HEK293 (cell line): ENCODE measurements around the gene CATSPERZ.

ENCODE experiments used
- CTCF ChIA-PET: fragments of 350-600 bp; formaldehyde crosslinking; extraction: SDS; loops from one replicate; lab custom pipeline; 2021; ENCODE audit warnings: antibody characterized with exemption; lab: Yijun Ruan, JAX
- POLR2A ChIA-PET: fragments of 300-600 bp; formaldehyde crosslinking; extraction: SDS; loops from one replicate; lab custom pipeline; 2020; ENCODE audit warnings: antibody characterized with exemption, inconsistent platforms; lab: Yijun Ruan, JAX
- H3K27ac ChIP-seq: fragments of 200-500 bp; sonication (Bioruptor generic); 2 replicates; pipeline ENCODE4 v1.5.1; 2014; ENCODE audit warnings: low read depth, low read length, control low read depth, inconsistent platforms; ENCODE audit errors: extremely low read depth
- H3K36me3 ChIP-seq, 2 experiments: fragments of 200-500 bp in 1 of 2; sonication (Bioruptor generic) in 1 of 2; 1 replicate in 1 of 2; 2 replicates in 1 of 2; pipeline ENCODE4 v1.5.1; 2014 to 2017; ENCODE audit warnings: inconsistent platforms in 2 of 2, low read length in 2 of 2; ENCODE audit not compliant: control insufficient read depth in 2 of 2, insufficient read depth in 1 of 2
- H3K4me1 ChIP-seq: fragments of 200-500 bp; sonication (Bioruptor generic); 2 replicates; pipeline ENCODE4 v1.5.1; 2014; ENCODE audit warnings: mild to moderate bottlenecking, low read length, inconsistent platforms; ENCODE audit not compliant: control insufficient read depth, insufficient read depth
- H3K4me3 ChIP-seq: 2 replicates; pipeline ENCODE4 v1.5.1; 2011; ENCODE audit warnings: low read depth, mild to moderate bottlenecking, control low read depth, low read length, moderate library complexity
- H3K9me3 ChIP-seq: fragments of 200-500 bp; sonication (Bioruptor generic); 2 replicates; pipeline ENCODE4 v1.5.1; 2014; ENCODE audit warnings: low read depth, low read length, inconsistent platforms; ENCODE audit not compliant: control insufficient read depth, insufficient read depth
- GLIS2 ChIP-seq: fragments of 450-650 bp; formaldehyde crosslinking; IDR thresholded peaks from 2 replicates; pipeline ENCODE4 v1.5.1; 2016; ENCODE audit warnings: missing biosample characterization, missing genetic modification characterization
- HOXC10 ChIP-seq: sonication (generic); formaldehyde crosslinking; IDR thresholded peaks from 2 replicates; pipeline ENCODE4 v1.8.1; 2023; ENCODE audit warnings: mild to moderate bottlenecking, missing genetic modification reagents
- IKZF3 ChIP-seq: fragments of 450-650 bp; IDR thresholded peaks from 2 replicates; pipeline ENCODE4 v1.5.0; 2018; ENCODE audit warnings: missing biosample characterization, mild to moderate bottlenecking, missing genetic modification characterization, moderate library complexity
- KLF1 ChIP-seq: fragments of 450-650 bp; formaldehyde crosslinking; IDR thresholded peaks from 2 replicates; pipeline ENCODE4 v1.5.1; 2016; ENCODE audit warnings: missing biosample characterization, missing genetic modification characterization
- MZF1 ChIP-seq: fragments of 450-650 bp; formaldehyde crosslinking; IDR thresholded peaks from 2 replicates; pipeline ENCODE4 v1.5.1; 2017; ENCODE audit warnings: missing biosample characterization, missing genetic modification characterization, borderline replicate concordance
- PATZ1 ChIP-seq: fragments of 450-650 bp; formaldehyde crosslinking; IDR thresholded peaks from 2 replicates; pipeline ENCODE4 v1.5.1; 2016; ENCODE audit warnings: missing biosample characterization, missing genetic modification characterization
- PRDM1 ChIP-seq: fragments of 450-650 bp; formaldehyde crosslinking; IDR thresholded peaks from 2 replicates; pipeline ENCODE4; 2016; ENCODE audit warnings: missing biosample characterization, missing genetic modification characterization
- REPIN1 ChIP-seq: fragments of 450-650 bp; formaldehyde crosslinking; IDR thresholded peaks from 2 replicates; pipeline ENCODE4 v1.5.1; 2017; ENCODE audit warnings: missing biosample characterization, missing genetic modification characterization, low read depth
- WT1 ChIP-seq: fragments of 450-650 bp; formaldehyde crosslinking; IDR thresholded peaks from 2 replicates; pipeline ENCODE4 v1.5.1; 2016; ENCODE audit warnings: missing biosample characterization, missing genetic modification characterization
- ZBTB44 ChIP-seq: fragments of 450-650 bp; IDR thresholded peaks from 2 replicates; pipeline ENCODE4 v1.5.1; 2018; ENCODE audit warnings: missing biosample characterization, mild to moderate bottlenecking, missing genetic modification characterization
- ZBTB7A ChIP-seq: fragments of 450-650 bp; formaldehyde crosslinking; IDR thresholded peaks from 2 replicates; pipeline ENCODE4 v1.5.1; 2016; ENCODE audit warnings: low read depth, missing biosample characterization, missing genetic modification characterization
- ZEB2 ChIP-seq: fragments of 450-650 bp; formaldehyde crosslinking; IDR thresholded peaks from 2 replicates; pipeline ENCODE4 v1.5.1; 2016; ENCODE audit warnings: missing biosample characterization, missing genetic modification characterization
- ZNF174 ChIP-seq: fragments of 450-650 bp; formaldehyde crosslinking; IDR thresholded peaks from 2 replicates; pipeline ENCODE4 v1.5.0; 2017; ENCODE audit warnings: missing biosample characterization, mild to moderate bottlenecking, missing genetic modification characterization
- ZNF2 ChIP-seq: fragments of 450-650 bp; formaldehyde crosslinking; IDR thresholded peaks from 2 replicates; pipeline ENCODE4 v1.5.1; 2016; ENCODE audit warnings: missing biosample characterization, missing genetic modification characterization
- ZNF423 ChIP-seq: fragments of 450-650 bp; formaldehyde crosslinking; IDR thresholded peaks from 2 replicates; pipeline ENCODE4 v1.5.1; 2016; ENCODE audit warnings: missing biosample characterization, missing genetic modification characterization
- ZNF513 ChIP-seq: fragments of 450-650 bp; IDR thresholded peaks from 2 replicates; pipeline ENCODE4 v1.5.1; 2018; ENCODE audit warnings: missing biosample characterization, missing genetic modification characterization
- ZNF544 ChIP-seq: fragments of 450-650 bp; formaldehyde crosslinking; IDR thresholded peaks from 2 replicates; pipeline ENCODE4 v1.5.0; 2017; ENCODE audit warnings: missing biosample characterization, missing genetic modification characterization
- ZNF549 ChIP-seq: fragments of 450-650 bp; IDR thresholded peaks from 2 replicates; pipeline ENCODE4 v1.5.1; 2018; ENCODE audit warnings: missing biosample characterization, missing genetic modification characterization, mild to moderate bottlenecking, inconsistent platforms, moderate library complexity
- ZNF561 ChIP-seq: fragments of 450-650 bp; IDR thresholded peaks from 2 replicates; pipeline ENCODE4 v1.5.1; 2018; ENCODE audit warnings: missing biosample characterization, missing genetic modification characterization, borderline replicate concordance
- ZNF571 ChIP-seq: fragments of 450-650 bp; formaldehyde crosslinking; IDR thresholded peaks from 2 replicates; pipeline ENCODE4 v1.5.0; 2017; ENCODE audit warnings: missing biosample characterization, missing genetic modification characterization
- ZNF580 ChIP-seq: fragments of 450-650 bp; formaldehyde crosslinking; IDR thresholded peaks from 2 replicates; pipeline ENCODE4 v1.5.1; 2016; ENCODE audit warnings: missing biosample characterization, missing genetic modification characterization
- ZNF596 ChIP-seq: fragments of 450-650 bp; IDR thresholded peaks from 2 replicates; pipeline ENCODE4 v1.5.0; 2018; ENCODE audit warnings: missing biosample characterization, mild to moderate bottlenecking, missing genetic modification characterization, moderate library complexity
- ZNF600 ChIP-seq: fragments of 450-650 bp; formaldehyde crosslinking; IDR thresholded peaks from 2 replicates; pipeline ENCODE4 v1.5.1; 2016; ENCODE audit warnings: missing biosample characterization, missing genetic modification characterization
- ZNF701 ChIP-seq: fragments of 450-650 bp; formaldehyde crosslinking; IDR thresholded peaks from 2 replicates; pipeline ENCODE4 v1.5.1; 2016; ENCODE audit warnings: missing biosample characterization, missing genetic modification characterization
- ZNF785 ChIP-seq: fragments of 450-650 bp; formaldehyde crosslinking; IDR thresholded peaks from 2 replicates; pipeline ENCODE4 v1.5.1; 2016; ENCODE audit warnings: missing biosample characterization, missing genetic modification characterization
- ZNF791 ChIP-seq: fragments of 450-650 bp; formaldehyde crosslinking; IDR thresholded peaks from 2 replicates; pipeline ENCODE4 v1.5.1; 2016; ENCODE audit warnings: missing biosample characterization, missing genetic modification characterization
- ZNF843 ChIP-seq: fragments of 450-650 bp; formaldehyde crosslinking; IDR thresholded peaks from 2 replicates; pipeline ENCODE4 v1.5.1; 2016; ENCODE audit warnings: missing biosample characterization, missing genetic modification characterization

The CATSPERZ gene

GRCh38 chr11:64299847-64300648 lies at the start of gene CATSPERZ:
Gene CATSPERZ (plus strand): TSS chr11:64300358. CDS start chr11:64300411, 53 bp downstream.
- no peaks in the 10 kb centered on the region for H3K4me1 ChIP-seq
- TF ChIP-seq IKZF3: no peak
- no peak for TF ChIP-seq ZNF423 (tag by site-specific recombination)
- no peak for TF ChIP-seq REPIN1
- no peak for TF ChIP-seq ZNF600 (tag by site-specific recombination)
- no peak for TF ChIP-seq ZNF544 (tag by site-specific recombination)
- no peak for TF ChIP-seq KLF1 (tag by site-specific recombination)
- TF ChIP-seq ZNF561 (tag by site-specific recombination): no peak
- TF ChIP-seq WT1 (tag by site-specific recombination): no peak
- TF ChIP-seq ZNF174: no peak
- no peak for TF ChIP-seq GLIS2 (tag by site-specific recombination)
- no peak for TF ChIP-seq ZNF513
- TF ChIP-seq ZNF701: no peak
- TF ChIP-seq HOXC10 (CRISPR knock-in tag): no peak
- no peak for TF ChIP-seq ZBTB44 (tag by site-specific recombination)
- TF ChIP-seq ZNF571 (tag by site-specific recombination): no peak
- no peak for TF ChIP-seq ZNF785 (tag by site-specific recombination)
- TF ChIP-seq ZNF843 (tag by site-specific recombination): no peak
- TF ChIP-seq ZNF549 (tag by site-specific recombination): no peak
- TF ChIP-seq ZBTB7A (tag by site-specific recombination): no peak
- TF ChIP-seq ZNF596 (tag by site-specific recombination): no peak
- POLR2A ChIA-PET: interaction anchor here (0.7 to 2.0 kb wide), 9 partner anchors 15 to 115 kb away, joined by 3 to 9 read pairs (median 4); partner anchors contain the start of genes BAD, FKBP2, GPR137 and STIP1
- peak within 1 kb of the TSS; percentile 18 for H3K4me3 ChIP-seq
- H3K27ac ChIP-seq: no peak within 1 kb of the TSS
- H3K9me3 ChIP-seq: no peaks in the 10 kb centered on the region
- no peaks in the 10 kb centered on the region for H3K36me3 ChIP-seq
- CTCF ChIA-PET: interaction anchor here (0.6 to 5.8 kb wide), 19 partner anchors 7 to 150 kb away, joined by 3 to 81 read pairs (median 9); partner anchors contain the start of genes BAD, FERMT3, PLCB3 and PRDX5

GRCh38 chr11:64250415-64251015 lies 49.6 kb upstream of the CATSPERZ start:
- Histone ChIP-seq H3K9me3 (no peaks in the 10 kb centered on the region), H3K4me3 (peak overlapping the region; percentile 48), H3K27ac (no peak overlapping the region; the same call in 1 of the 2 replicates), H3K4me1 (peaks cover 10% of the 10 kb centered on the region), H3K36me3 (peaks cover 0 to 15% of the 10 kb centered on the region in 2 experiments; a peak in 1 of 3 replicates)
- ChIA-PET CTCF (interaction anchor here (0.6 to 3.6 kb wide), 19 partner anchors 8 to 227 kb away, joined by 3 to 48 read pairs (median 4); partner anchors contain the start of genes BAD, CATSPERZ and FKBP2), POLR2A (interaction anchor here (1.2 to 4.2 kb wide), 3 partner anchors 9 to 67 kb away, joined by 4 to 52 read pairs (median 8); partner anchors contain the start of genes FKBP2 and PRDX5)
- TF ChIP-seq ZNF2 (tag by site-specific recombination) (no peak), WT1 (tag by site-specific recombination) (peak; percentile 39; the same call in 1 of the 2 replicates), PRDM1 (no peak), ZNF580 (tag by site-specific recombination) (no peak), ZNF791 (tag by site-specific recombination) (no peak), ZEB2 (tag by site-specific recombination) (no peak), GLIS2 (tag by site-specific recombination) (peak; percentile 94; the same call in 1 of the 2 replicates), PATZ1 (peak; percentile 59), MZF1 (no peak)
